OCI-LY1 (cell line): ENCODE results near the gene SRCIN1.

Experiments
- CTCF ChIP-seq: fragments of 200-600 bp; sonication (generic), shearing (Covaris generic); IDR thresholded peaks from 2 replicates; pipeline ENCODE4 v1.5.1; 2017; ENCODE audit warnings: mild to moderate bottlenecking, antibody characterized with exemption, low read length, moderate library complexity, mixed read lengths
- EZH2 ChIP-seq: fragments of 200-600 bp; sonication (generic), shearing (Covaris generic); IDR thresholded peaks from 2 replicates; pipeline ENCODE4 v1.8.0; 2017; ENCODE audit warnings: borderline replicate concordance, mixed run types, mild to moderate bottlenecking, antibody characterized with exemption, low read length, moderate library complexity, mixed read lengths

DNA sequence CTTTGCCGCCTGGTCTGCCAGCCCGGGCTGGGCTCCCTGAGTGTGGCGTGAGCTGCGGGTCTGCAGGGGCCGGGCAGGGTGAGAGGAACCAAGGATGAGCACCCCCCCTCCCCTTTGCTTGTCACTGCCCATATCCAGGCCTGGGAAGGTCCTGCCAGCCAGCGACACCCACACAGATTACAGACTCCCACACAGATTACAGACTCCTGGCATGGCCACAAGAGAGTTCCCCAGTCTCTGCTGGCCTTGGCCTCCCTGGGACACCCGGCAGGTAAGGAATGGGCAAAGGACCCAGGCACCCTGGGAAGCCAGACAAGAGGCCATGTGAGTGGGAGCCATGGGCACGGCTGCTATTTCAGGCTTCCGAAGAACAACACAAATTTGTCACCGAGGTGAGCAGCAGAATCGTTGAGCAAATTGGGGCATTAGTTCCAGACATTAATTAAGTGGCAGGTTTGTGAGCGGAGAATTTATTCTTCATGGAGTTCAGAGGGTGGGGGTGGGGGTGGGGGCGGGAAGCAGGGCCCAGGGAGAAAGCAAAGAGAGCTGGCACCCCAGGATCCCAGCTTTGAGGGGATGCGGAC is 41.4 kb downstream of the SRCIN1 start:
- no peak for TF ChIP-seq CTCF
- no peak for TF ChIP-seq EZH2
